Effector CD8-positive, alpha-beta T cell (primary cell): Measurements from ENCODE around the gene ABI1.
A peak's percentile ranks its signal among the peaks of the same experiment; 100 is the strongest.

ENCODE experiments used
- DNase-seq: peaks from one replicate; lab custom pipeline; 2025; lab: John Stamatoyannopoulos, UW

The ABI1 gene

GRCh38 chr10:26714415-26715136, 146.2 kb downstream of the ABI1 start:
- no peak for DNase-seq

DNA sequence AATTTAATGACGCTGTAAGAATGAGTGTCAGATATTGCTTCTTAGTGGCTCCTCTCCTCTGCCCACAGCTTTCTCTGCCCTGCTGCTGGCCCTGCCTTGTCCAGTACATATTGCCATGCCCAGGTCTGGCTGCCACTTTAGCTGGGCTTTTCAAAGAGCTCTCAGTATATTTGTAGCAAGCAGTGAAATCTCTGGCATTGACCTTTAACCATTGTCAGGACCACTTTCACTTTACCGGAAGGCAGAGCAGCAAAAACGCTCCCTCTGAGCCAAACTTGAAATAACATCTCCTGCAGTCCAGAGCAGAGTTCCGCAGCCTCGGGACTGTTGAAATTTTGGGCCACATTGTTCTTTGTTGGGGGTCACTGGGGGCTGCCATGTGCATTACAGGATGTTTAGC, 149.4 kb downstream of the ABI1 start:
- no peak for DNase-seq

GRCh38 chr10:26706936-26707335, 153.8 kb downstream of the ABI1 start:
- no peak for DNase-seq

DNA sequence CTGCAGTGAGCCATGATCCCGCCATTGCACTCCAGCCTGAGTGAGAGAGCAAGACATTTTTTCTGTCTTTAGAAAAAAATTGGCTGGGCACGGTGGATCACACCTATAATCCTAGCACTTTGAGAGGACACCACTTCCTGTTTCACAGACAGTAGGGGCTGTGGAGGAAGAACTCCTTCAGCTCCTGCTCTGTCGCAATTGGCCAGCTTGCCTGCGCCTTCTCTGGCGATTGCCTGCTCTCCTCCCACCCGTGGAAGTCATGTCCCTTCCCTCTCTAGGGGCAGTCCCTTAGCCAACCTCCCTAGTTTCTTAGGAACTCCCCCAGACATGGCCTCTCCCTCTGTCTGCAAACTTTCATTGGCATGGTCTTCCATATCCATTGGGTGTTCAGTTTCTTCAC, 154.6 kb downstream of the ABI1 start:
- no peak for DNase-seq

DNA sequence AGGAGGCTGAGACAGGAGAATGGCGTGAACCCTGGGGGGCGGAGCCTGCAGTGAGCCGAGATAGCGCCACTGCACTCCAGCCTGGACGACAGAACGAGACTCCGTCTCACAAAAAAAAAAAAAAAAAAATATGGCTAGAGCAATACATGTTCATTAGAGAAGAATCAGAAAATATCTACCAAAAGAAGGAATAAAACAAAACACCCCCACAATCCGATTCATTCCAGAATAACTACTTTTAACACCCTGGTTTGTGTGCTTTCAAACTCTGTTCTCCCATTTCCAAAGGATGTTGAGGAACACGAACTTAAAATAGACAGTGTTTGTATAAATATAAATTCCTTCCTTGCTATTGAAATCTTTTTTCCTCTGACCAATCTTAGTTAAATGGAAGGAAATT, 156.8 kb downstream of the ABI1 start:
- no peak for DNase-seq

GRCh38 chr10:26703096-26703495, 157.7 kb downstream of the ABI1 start:
- no peak for DNase-seq

- no peak for DNase-seq
Measured at GRCh38 chr10:26700884-26701630, 159.7 kb downstream of the ABI1 start.

DNA sequence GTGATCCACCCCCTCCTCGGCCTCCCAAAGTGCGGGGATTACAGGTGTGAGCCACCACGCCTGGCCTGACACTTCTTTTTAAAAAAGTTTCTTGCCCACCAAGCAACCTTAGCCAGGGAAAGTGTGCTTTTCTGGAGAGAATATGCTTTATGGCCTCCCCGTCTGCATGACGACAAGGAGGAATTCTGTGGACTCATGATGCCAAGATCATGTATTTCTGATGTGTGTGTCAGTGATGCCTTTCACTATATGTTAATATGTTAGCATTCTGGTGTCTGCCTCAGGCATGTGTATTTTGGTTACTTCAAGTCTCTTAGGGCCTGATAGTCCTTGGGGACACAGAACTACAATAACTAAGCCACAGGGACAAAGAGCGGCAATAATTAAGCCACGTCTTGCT, 161.1 kb downstream of the ABI1 start:
- no peak for DNase-seq

DNA sequence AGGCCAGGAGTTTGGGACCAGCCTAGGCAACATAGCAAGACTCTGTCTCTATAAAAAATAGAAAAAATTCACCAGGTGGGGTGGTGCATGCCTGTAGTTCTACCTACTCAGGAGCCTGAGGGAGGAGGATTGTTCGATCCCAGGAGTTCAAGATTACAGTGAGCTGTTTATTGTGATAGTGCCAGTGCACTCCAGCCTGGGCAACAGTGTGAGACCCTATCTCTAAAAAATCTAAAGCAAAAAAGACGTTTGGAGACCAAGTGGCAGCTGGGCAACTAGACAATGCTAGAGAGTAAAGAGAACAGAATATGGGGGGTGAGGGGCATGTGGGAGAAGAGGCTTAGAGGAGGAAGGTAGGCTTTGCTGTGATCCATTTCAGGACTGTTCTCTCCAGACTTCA, 161.8 kb downstream of the ABI1 start:
- DNase-seq = no peak

GRCh38 chr10:26697922-26698608, 162.7 kb downstream of the ABI1 start:
- DNase-seq = no peak

- peak; percentile 34 for DNase-seq
Measured at GRCh38 chr10:26697163-26697921, 163.4 kb downstream of the ABI1 start, which contains the start of gene PDSS1. PDSS1 (plus strand) TSS chr10:26697701; CDS start chr10:26697712, 11 bp downstream.

DNA sequence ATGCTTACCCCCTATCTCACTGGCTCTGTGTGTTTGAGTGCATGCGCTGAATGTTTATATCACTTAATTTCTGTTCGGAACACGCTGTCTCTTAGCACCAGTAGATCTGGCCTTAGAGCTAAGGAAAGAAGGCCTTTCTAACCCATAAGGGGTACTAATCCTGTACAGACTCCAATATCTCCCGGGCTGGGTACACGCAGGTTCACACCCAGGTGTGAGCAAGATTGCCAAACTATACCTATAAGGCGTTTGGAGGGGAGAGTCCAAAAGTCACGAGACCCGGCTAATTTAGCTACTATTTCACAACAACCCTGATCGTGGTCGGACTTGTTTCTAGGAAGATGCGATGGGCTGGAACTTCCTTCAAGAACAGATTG, 164.0 kb downstream of the ABI1 start:
- no peak for DNase-seq
